DND-41 (cell line): ENCODE data around the gene DHX15.

Experiments used
- EZH2 ChIP-seq: IDR thresholded peaks from 3 replicates; pipeline ENCODE4 v1.6.1; 2012; ENCODE audit warnings: borderline replicate concordance, low read depth, mild to moderate bottlenecking, moderate library complexity, low read length, inconsistent platforms; ENCODE audit not compliant: severe bottlenecking
- TF ChIP-seq, protein P1 (sequence below): IDR thresholded peaks from 2 replicates; pipeline ENCODE4 v1.5.1; 2012; ENCODE audit warnings: borderline replicate concordance, low read length, moderate library complexity, mild to moderate bottlenecking; ENCODE audit not compliant: poor library complexity, severe bottlenecking; ENCODE audit errors: extremely low read depth

DNA sequence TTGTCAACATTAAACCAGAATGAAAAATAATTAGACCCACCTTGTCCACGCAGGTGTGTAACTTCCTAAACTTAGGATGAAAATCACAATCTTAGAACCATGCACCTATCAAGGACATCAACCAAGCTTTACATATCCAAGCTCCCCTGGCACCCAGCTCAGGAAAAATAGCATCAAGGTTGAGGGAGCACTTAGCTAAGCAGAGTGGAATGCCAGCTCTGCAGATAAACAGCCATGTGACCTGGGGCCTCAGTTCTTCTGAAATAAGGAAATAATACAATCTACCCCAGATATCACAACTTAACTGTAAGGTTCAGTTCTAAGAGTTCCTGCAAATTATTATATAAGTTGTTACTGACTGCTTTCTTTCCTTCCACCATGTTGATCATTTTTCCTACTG lies 64.7 kb downstream of the DHX15 start:
- TF ChIP-seq, protein P1, sequence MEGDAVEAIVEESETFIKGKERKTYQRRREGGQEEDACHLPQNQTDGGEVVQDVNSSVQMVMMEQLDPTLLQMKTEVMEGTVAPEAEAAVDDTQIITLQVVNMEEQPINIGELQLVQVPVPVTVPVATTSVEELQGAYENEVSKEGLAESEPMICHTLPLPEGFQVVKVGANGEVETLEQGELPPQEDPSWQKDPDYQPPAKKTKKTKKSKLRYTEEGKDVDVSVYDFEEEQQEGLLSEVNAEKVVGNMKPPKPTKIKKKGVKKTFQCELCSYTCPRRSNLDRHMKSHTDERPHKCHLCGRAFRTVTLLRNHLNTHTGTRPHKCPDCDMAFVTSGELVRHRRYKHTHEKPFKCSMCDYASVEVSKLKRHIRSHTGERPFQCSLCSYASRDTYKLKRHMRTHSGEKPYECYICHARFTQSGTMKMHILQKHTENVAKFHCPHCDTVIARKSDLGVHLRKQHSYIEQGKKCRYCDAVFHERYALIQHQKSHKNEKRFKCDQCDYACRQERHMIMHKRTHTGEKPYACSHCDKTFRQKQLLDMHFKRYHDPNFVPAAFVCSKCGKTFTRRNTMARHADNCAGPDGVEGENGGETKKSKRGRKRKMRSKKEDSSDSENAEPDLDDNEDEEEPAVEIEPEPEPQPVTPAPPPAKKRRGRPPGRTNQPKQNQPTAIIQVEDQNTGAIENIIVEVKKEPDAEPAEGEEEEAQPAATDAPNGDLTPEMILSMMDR, result no peak
- TF ChIP-seq EZH2, result no peak
